Esophagus muscularis mucosa (tissue), 4 donors: ENCODE results near the gene CAMTA1. TPM values are rescaled to one million over a fixed set of nuclear protein-coding genes. Genes with fewer than 3 reads are reported as not detected.

Source experiments
- DNase-seq: peaks from one replicate; pipeline ENCODE4 v3.0.0-alpha.2; 2017; ENCODE audit errors: extremely low spot score
- H3K27ac ChIP-seq, 4 donors: fragments of 200-600 bp; sonication (generic); replicated peaks in 1 of 4; 1 replicate in 3 of 4; 2 replicates in 1 of 4; pipeline ENCODE4 v1.5.1; 2016 to 2019; ENCODE audit warnings: mild to moderate bottlenecking in 1 of 4
- H3K27me3 ChIP-seq, 4 donors: fragments of 200-600 bp; sonication (generic); one replicate each; pipeline versions ENCODE4 v1.5.1 to v1.6.0; 2016 to 2019
- H3K36me3 ChIP-seq, 4 donors: fragments of 200-600 bp; sonication (generic); one replicate each; pipeline ENCODE4 v1.5.1; 2016 to 2019
- H3K4me1 ChIP-seq, 4 donors: fragments of 200-600 bp; sonication (generic); one replicate each; pipeline ENCODE4 v1.5.1; 2016 to 2019
- H3K4me3 ChIP-seq, 4 donors: fragments of 200-600 bp; sonication (generic); 1 replicate in 2 of 4; 2 replicates in 2 of 4; pipeline ENCODE4 v1.5.1; 2016 to 2019; ENCODE audit warnings: mild to moderate bottlenecking in 4 of 4, moderate library complexity in 1 of 4
- H3K9me3 ChIP-seq, 4 donors: fragments of 200-600 bp; sonication (generic); 1 replicate in 3 of 4; 2 replicates in 1 of 4; pipeline ENCODE4 v1.5.1; 2016 to 2019
- EP300 ChIP-seq: sonication (generic); formaldehyde crosslinking; IDR thresholded peaks from one replicate; pipeline ENCODE4 v1.6.1; 2017; ENCODE audit warnings: antibody characterized with exemption
- POLR2A ChIP-seq: fragments of 450-650 bp; IDR thresholded peaks from one replicate; pipeline ENCODE4 v1.6.1; 2017; ENCODE audit warnings: antibody characterized with exemption, moderate library complexity, mild to moderate bottlenecking, low read depth
- POLR2AphosphoS5 ChIP-seq, 2 donors: sonication (generic); formaldehyde crosslinking; IDR thresholded peaks; one replicate each; pipeline ENCODE4 v1.6.1; 2017; ENCODE audit warnings: antibody characterized with exemption in 2 of 2
- WGBS: methylation state at CpG from one replicate; pipeline ENCODE4 v1.1.5; 2018; 5-methylcytosine and 5-hydroxymethylcytosine counted together
- intact Hi-C: fragments of 100-400 bp; cut with DNase I; formaldehyde crosslinking; loops from one replicate; pipeline ENCODE4 v1.15.1; 2023
- total RNA-seq, 4 donors: library from RNA; depleted of rRNA; stranded (reverse); fragments of >200 nt; gene quantifications; one replicate each; pipeline versions ENCODE4 v1.1.0 to v1.2.1, GENCODE V29; 2016
- TF ChIP-seq, protein P1 (sequence below), 3 experiments: fragments of 200-600 bp in 2 of 3; fragments of 450-650 bp in 1 of 3; sonication (generic) in 2 of 3; IDR thresholded peaks; one replicate each; pipeline ENCODE4 v1.5.1; 2017 to 2019; ENCODE audit warnings: antibody characterized with exemption in 3 of 3, mild to moderate bottlenecking in 2 of 3, moderate library complexity in 1 of 3

The CAMTA1 gene
- total RNA-seq, 4 donors from 2014 or later: 109 to 226 (median 139) TPM

DNA sequence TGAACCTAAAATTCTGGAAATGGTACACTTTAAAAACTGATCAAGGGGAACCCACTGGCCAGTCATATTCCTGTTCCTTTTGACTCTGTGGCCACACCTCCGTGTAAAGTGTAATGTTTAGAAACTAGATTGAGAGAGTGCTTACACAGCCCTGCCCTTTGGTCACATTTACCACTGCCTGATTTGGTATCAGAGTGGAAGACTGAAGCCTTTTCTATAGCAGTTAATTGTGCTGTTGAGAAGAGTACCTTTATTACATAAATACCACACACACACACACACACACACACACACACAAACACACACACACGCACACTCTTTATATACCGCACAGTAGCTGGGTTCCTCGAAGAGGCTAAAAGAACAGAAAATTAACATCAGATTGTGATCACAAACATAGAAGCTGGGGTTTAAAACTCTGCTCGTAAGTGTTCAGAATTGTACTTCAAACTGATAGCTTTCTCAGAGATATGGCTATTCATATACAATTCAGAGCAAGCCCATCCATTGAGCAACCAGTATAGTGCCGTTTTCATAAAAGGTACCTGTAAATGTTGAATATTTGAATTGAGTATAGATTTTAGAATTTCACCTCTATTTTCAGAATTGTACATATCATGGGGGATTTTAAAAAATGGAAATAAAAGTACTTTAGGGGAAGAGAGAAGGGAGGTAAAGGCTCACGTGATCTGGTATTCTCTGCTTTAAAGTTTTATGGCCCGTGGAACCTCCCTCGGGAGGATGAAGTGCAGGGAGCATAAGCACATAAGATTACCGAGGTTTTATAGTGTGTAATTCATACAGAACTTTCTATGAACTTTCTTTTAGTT, 37.5 kb downstream of the CAMTA1 start:
- WGBS: 84% methylated on average over 10 of the region's 10 CpGs
- peaks cover 25 to 60% (median 43%) of the 10 kb centered on the region in 4 donors for H3K4me1 ChIP-seq
- no peaks in the 10 kb centered on the region for H3K36me3 ChIP-seq
- no peaks in the 10 kb centered on the region for H3K9me3 ChIP-seq
- no peak for DNase-seq
- TF ChIP-seq, protein P1, sequence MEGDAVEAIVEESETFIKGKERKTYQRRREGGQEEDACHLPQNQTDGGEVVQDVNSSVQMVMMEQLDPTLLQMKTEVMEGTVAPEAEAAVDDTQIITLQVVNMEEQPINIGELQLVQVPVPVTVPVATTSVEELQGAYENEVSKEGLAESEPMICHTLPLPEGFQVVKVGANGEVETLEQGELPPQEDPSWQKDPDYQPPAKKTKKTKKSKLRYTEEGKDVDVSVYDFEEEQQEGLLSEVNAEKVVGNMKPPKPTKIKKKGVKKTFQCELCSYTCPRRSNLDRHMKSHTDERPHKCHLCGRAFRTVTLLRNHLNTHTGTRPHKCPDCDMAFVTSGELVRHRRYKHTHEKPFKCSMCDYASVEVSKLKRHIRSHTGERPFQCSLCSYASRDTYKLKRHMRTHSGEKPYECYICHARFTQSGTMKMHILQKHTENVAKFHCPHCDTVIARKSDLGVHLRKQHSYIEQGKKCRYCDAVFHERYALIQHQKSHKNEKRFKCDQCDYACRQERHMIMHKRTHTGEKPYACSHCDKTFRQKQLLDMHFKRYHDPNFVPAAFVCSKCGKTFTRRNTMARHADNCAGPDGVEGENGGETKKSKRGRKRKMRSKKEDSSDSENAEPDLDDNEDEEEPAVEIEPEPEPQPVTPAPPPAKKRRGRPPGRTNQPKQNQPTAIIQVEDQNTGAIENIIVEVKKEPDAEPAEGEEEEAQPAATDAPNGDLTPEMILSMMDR (IDR thresholded peaks at IDR 0.05): no peak
- TF ChIP-seq EP300: no peak
- no peak for TF ChIP-seq POLR2AphosphoS5 (IDR thresholded peaks at IDR 0.05)
- no peak for TF ChIP-seq POLR2A
- no peaks in the 10 kb centered on the region for H3K27me3 ChIP-seq
- H3K4me3 ChIP-seq: no peak overlapping the region
- H3K27ac ChIP-seq: no peak overlapping the region
- intact Hi-C loops: no loop called here

DNA sequence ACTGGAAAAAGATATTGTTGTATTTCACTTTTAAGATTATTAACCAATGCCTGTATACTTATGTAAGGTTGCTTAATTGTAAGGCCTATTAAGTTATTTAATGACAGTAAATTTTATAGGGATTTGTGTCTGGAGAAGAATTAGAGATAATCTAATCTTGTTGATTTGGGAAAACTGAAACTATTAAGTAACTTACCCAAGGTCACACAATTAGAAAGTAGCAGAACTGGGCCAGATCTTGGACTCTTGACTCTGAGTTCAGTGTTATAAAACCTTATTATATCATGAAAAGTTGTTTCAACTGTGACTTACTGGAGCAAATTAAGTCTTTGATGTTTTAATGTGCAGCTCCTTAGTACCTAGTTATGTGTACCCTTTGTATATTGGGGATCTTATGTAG, 38.5 kb downstream of the CAMTA1 start:
- H3K4me3 ChIP-seq: no peak overlapping the region
- TF ChIP-seq POLR2AphosphoS5 (IDR thresholded peaks at IDR 0.05): no peak
- TF ChIP-seq POLR2A: no peak
- H3K27me3 ChIP-seq: no peaks in the 10 kb centered on the region
- H3K9me3 ChIP-seq: no peaks in the 10 kb centered on the region
- intact Hi-C loops: no loop called here
- peaks cover 0 to 4% (median 0%) of the 10 kb centered on the region in 4 donors for H3K36me3 ChIP-seq
- H3K27ac ChIP-seq: no peak overlapping the region
- DNase-seq: no peak
- peaks cover 25 to 65% (median 42%) of the 10 kb centered on the region in 4 donors for H3K4me1 ChIP-seq

DNA sequence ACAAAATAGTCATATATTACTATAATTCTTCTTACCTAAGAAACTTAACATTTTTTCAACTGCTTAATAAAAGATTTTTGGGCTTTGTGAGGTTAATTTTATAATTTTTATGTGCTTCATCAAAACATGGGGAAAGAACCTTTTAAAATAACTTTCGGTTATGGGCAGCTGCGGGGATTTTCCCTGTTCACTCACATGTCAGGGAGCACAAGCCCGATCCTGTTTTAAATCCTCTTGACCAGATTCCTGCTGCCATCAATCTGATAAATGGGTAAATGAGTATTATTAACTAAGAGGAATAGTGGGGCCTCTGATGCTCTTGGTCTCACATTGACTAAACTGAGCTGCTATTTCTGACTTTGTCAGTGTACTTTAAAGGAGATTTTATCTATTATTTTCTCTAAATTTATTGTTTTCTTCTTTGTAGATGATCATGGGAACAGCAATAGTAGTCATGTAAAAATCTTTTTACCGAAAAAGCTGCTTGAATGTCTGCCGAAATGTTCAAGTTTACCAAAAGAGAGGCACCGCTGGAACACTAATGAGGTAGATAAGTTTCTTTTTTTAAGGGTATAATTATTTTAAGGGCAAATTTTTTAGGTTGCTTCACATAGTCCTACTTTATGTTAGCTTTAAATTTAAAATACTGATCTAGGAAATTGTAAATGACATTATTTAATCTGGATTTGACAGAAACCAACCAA, 39.6 kb downstream of the CAMTA1 start:
- TF ChIP-seq POLR2AphosphoS5 (IDR thresholded peaks at IDR 0.05) (no peak), EP300 (no peak), POLR2A (no peak)
- TF ChIP-seq, protein P1 (IDR thresholded peaks at IDR 0.05): no peak
- H3K4me3 ChIP-seq: no peak overlapping the region
- H3K9me3 ChIP-seq: no peaks in the 10 kb centered on the region
- peaks cover 0 to 4% (median 0%) of the 10 kb centered on the region in 4 donors for H3K36me3 ChIP-seq
- intact Hi-C loops: no loop called here
- peaks cover 25 to 58% (median 37%) of the 10 kb centered on the region in 4 donors for H3K4me1 ChIP-seq
- WGBS: 64% methylated on average over 6 of the region's 6 CpGs
- no peaks in the 10 kb centered on the region for H3K27me3 ChIP-seq
- no peak for DNase-seq
- H3K27ac ChIP-seq: peak overlapping the region in 1 of 4 donors; percentile 22

GRCh38 chr1:6825828-6826227, 40.6 kb downstream of the CAMTA1 start:
- TF ChIP-seq, protein P1 (IDR thresholded peaks at IDR 0.05): no peak
- no peak for TF ChIP-seq EP300
- no peak for TF ChIP-seq POLR2A
- no peak for TF ChIP-seq POLR2AphosphoS5 (IDR thresholded peaks at IDR 0.05)
- Histone ChIP-seq H3K36me3 (peaks cover 0 to 4% (median 0%) of the 10 kb centered on the region in 4 donors), H3K4me3 (no peak overlapping the region), H3K9me3 (no peaks in the 10 kb centered on the region), H3K4me1 (peaks cover 18 to 48% (median 31%) of the 10 kb centered on the region in 4 donors), H3K27ac (no peak overlapping the region), H3K27me3 (no peaks in the 10 kb centered on the region)
- no peak for DNase-seq
- intact Hi-C loops: no loop called here
- 84% methylated on average over 4 of the region's 4 CpGs for WGBS

GRCh38 chr1:6827079-6827478, 41.8 kb downstream of the CAMTA1 start:
- Histone ChIP-seq H3K27ac (no peak overlapping the region), H3K36me3 (peaks cover 0 to 4% (median 0%) of the 10 kb centered on the region in 4 donors), H3K4me1 (peaks cover 21 to 49% (median 38%) of the 10 kb centered on the region in 4 donors), H3K27me3 (no peaks in the 10 kb centered on the region), H3K9me3 (no peaks in the 10 kb centered on the region), H3K4me3 (no peak overlapping the region)
- WGBS: 94% methylated on average over 3 of the region's 3 CpGs
- no peak for DNase-seq
- TF ChIP-seq, protein P1 (IDR thresholded peaks at IDR 0.05): no peak
- TF ChIP-seq EP300 (no peak), POLR2AphosphoS5 (IDR thresholded peaks at IDR 0.05) (no peak), POLR2A (no peak)
- intact Hi-C loops: no loop called here
